Measurements from ENCODE around the gene RAP1A.
"Not testable (repeated sequence)": the region's sequence is repeated elsewhere in the genome, so short reads cannot be mapped to it uniquely, and the experiment has no call there.

Gene RAP1A

GRCh38 chr1:111738133-111738435 lies 118.5 kb downstream of the RAP1A start:
- DNase-seq (ENCODE audit: low spot score): no peak

- DNase-seq (ENCODE audit: low spot score): peak; percentile 65
Measured at GRCh38 chr1:111738436-111739193, 119.0 kb downstream of the RAP1A start.

GRCh38 chr1:111739194-111739924 lies 119.8 kb downstream of the RAP1A start, which contains the start of gene INKA2:
Gene INKA2, minus strand, starts transcription at chr1:111739395. Its CDS starts 153 bp downstream, at chr1:111739242.
- peak; percentile 90 for DNase-seq (ENCODE audit: low spot score)

GRCh38 chr1:111739925-111740765 lies 120.6 kb downstream of the RAP1A start:
- peak; percentile 80 for DNase-seq (ENCODE audit: low spot score)

- DNase-seq (ENCODE audit: low spot score): not testable (repeated sequence)
Measured at GRCh38 chr1:111742292-111742691, 122.7 kb downstream of the RAP1A start.

- DNase-seq (ENCODE audit: low spot score): no peak
Measured at GRCh38 chr1:111742938-111743549, 123.5 kb downstream of the RAP1A start.

GRCh38 chr1:111743679-111744101 lies 124.1 kb downstream of the RAP1A start:
- DNase-seq (ENCODE audit: low spot score): no peak

- DNase-seq (ENCODE audit: low spot score): peak; percentile 76
Measured at GRCh38 chr1:111745675-111746613, 126.4 kb downstream of the RAP1A start.

- no peak for DNase-seq (ENCODE audit: low spot score)
Measured at GRCh38 chr1:111746614-111746999, 127.0 kb downstream of the RAP1A start.

GRCh38 chr1:111747282-111747734 lies 127.7 kb downstream of the RAP1A start:
- DNase-seq (ENCODE audit: low spot score): peak; percentile 58

GRCh38 chr1:111747947-111748346 lies 128.4 kb downstream of the RAP1A start:
- no peak for DNase-seq (ENCODE audit: low spot score)

- DNase-seq (ENCODE audit: low spot score): no peak
Measured at GRCh38 chr1:111749628-111750027, 130.0 kb downstream of the RAP1A start.

- DNase-seq (ENCODE audit: low spot score): no peak
Measured at GRCh38 chr1:111750856-111751255, 131.3 kb downstream of the RAP1A start.

GRCh38 chr1:111751906-111752575 lies 132.5 kb downstream of the RAP1A start:
- no peak for DNase-seq (ENCODE audit: low spot score)

- DNase-seq (ENCODE audit: low spot score): no peak
Measured at GRCh38 chr1:111754984-111755330, 135.4 kb downstream of the RAP1A start.

GRCh38 chr1:111755331-111756123 lies 135.9 kb downstream of the RAP1A start, which contains the start of gene DDX20:
Gene DDX20, plus strand, starts transcription at chr1:111755901. Its CDS starts 24 bp downstream, at chr1:111755925.
- DNase-seq (ENCODE audit: low spot score): peak; percentile 93

- no peak for DNase-seq (ENCODE audit: low spot score)
Measured at GRCh38 chr1:111756124-111756513, 136.5 kb downstream of the RAP1A start.

- DNase-seq (ENCODE audit: low spot score): no peak
Measured at GRCh38 chr1:111758373-111758772, 138.8 kb downstream of the RAP1A start.

- no peak for DNase-seq (ENCODE audit: low spot score)
Measured at GRCh38 chr1:111761717-111762116, 142.1 kb downstream of the RAP1A start.

Measured in cerebellar cortex (tissue), 1 donor.